Heart left ventricle (tissue), 16 donors: ENCODE results near the gene SKIC8. TPM values are rescaled to one million over a fixed set of nuclear protein-coding genes. Genes with fewer than 3 reads are reported as not detected.

ENCODE experiments used
- ATAC-seq, 4 donors: fragments of 200-7000 bp; cut with Tn5 transposase; one replicate each; pipeline ENCODE4 v1.9.1; 2020 to 2022; ENCODE audit warnings: moderate library complexity in 4 of 4, mild to moderate bottlenecking in 3 of 4, moderate number of reproducible peaks in 1 of 4
- DNase-seq, 5 donors: peaks; one replicate each; pipeline ENCODE4 v3.0.0-alpha.2; 2020
- H3K27ac ChIP-seq, 12 donors: fragments of 200-600 bp; sonication (generic) in 4 of 12; one replicate each; pipeline versions ENCODE4 v1.5.0 to v1.8.0; 2016 to 2022; ENCODE audit warnings: mild to moderate bottlenecking in 2 of 12
- H3K27me3 ChIP-seq, 9 donors: fragments of 200-600 bp; sonication (generic) in 2 of 9; one replicate each; pipeline versions ENCODE4 v1.5.1 to v1.8.0; 2016 to 2022; ENCODE audit warnings: mild to moderate bottlenecking in 3 of 9
- H3K36me3 ChIP-seq, 9 donors: fragments of 200-600 bp; sonication (generic) in 2 of 9; one replicate each; pipeline versions ENCODE4 v1.5.0 to v1.8.0; 2018 to 2022; ENCODE audit warnings: mild to moderate bottlenecking in 2 of 9
- H3K4me1 ChIP-seq, 12 donors: fragments of 200-600 bp; sonication (generic) in 4 of 12; one replicate each; pipeline versions ENCODE4 v1.5.0 to v1.8.0; 2016 to 2022; ENCODE audit warnings: mild to moderate bottlenecking in 3 of 12
- H3K4me3 ChIP-seq, 12 donors: fragments of 200-600 bp; sonication (generic) in 4 of 12; one replicate each; pipeline versions ENCODE4 v1.5.0 to v1.8.0; 2017 to 2022; ENCODE audit warnings: mild to moderate bottlenecking in 9 of 12, moderate library complexity in 4 of 12
- H3K9me3 ChIP-seq, 12 donors: fragments of 200-600 bp; sonication (generic) in 4 of 12; one replicate each; pipeline versions ENCODE4 v1.5.0 to v1.8.0; 2016 to 2022; ENCODE audit warnings: mild to moderate bottlenecking in 1 of 12
- CTCF ChIP-seq, 12 donors: fragments of 200-600 bp; sonication (generic) in 4 of 12; IDR thresholded peaks; one replicate each; pipeline versions ENCODE4 v1.5.0 to v1.8.0; 2018 to 2022; ENCODE audit warnings: antibody characterized with exemption in 12 of 12, mild to moderate bottlenecking in 5 of 12
- POLR2A ChIP-seq, 2 donors: fragments of 450-650 bp; IDR thresholded peaks; one replicate each; pipeline ENCODE4 v1.6.1; 2017; ENCODE audit warnings: antibody characterized with exemption in 2 of 2, mild to moderate bottlenecking in 2 of 2, moderate library complexity in 2 of 2
- WGBS, 4 donors: extraction: QIAGEN DNeasy Blood & Tissue Kit in 2 of 4; methylation state at CpG; one replicate each; pipeline versions ENCODE4 v1.1.5 to v1.1.7; 2013 to 2018; 5-methylcytosine and 5-hydroxymethylcytosine counted together
- intact Hi-C, 10 donors: fragments of 100-400 bp; cut with DNase I; formaldehyde crosslinking; loops; one replicate each; pipeline versions ENCODE4 v1.11.1 to v1.14.2; 2022
- polyA plus RNA-seq, 2 donors: library from polyadenylated mRNA; stranded (reverse); fragments of 200-250 nt; gene quantifications; one replicate each; pipeline ENCODE4 v1.2.3, GENCODE V29; 2013
- total RNA-seq, 9 donors: library from RNA; depleted of rRNA in 2 of 9; stranded (reverse); fragments of >200 nt in 2 of 9; fragmentation: NEBNext Ultra II Directional in 3 of 9; extraction: Animal tissue kit (Norgen Biotek cat#: 25700) in 3 of 9; gene quantifications; one replicate each; pipeline versions ENCODE4 v1.1.0 to v1.2.4, GENCODE V29; 2016 to 2023
- donor health status: ischemic (EF 13 %, LVEDD 7.1; RV severe dilation, severe dysfunction).
- donor health status: healthy with polysubstance abuse.
- donor health status: DM: no; HTN: yes; CAD: no.
- donor health status: DM: no; HTN: no; CAD: no.
- donor health status: ischemic (EF 25% LVEDD 6.9; RV normal size, moderate dysfunction).
- donor health status: ischemic (EF 25% LVEDD 5.7; RV mildly dilated, moderate dysfunction).
- donor health status: healthy.
- donor health status: DM: yes; HTN: yes; CAD: no.
- donor health status: ischemic (EF 35%, LVEDD 5.7; RV mildly dilated, moderate dysfunction).
- donor health status: nonischemic (EF 11% LVEDD 7.7; RV severe dilation, severe dysfunction).
- donor health status: DM: yes; HTN: yes; CAD: no.
- donor health status: PGD.
- donor health status: ischemic (EF 29% LVEDD 5.4; RV normal size, mild dysfunction).
- donor health status: nonischemic (EF 23%, LVEDD 6.1; RV moderate dilation, normal function).

Gene SKIC8
- total and polyA plus RNA-seq, 11 donors: 20.8 to 50.2 (median 28.2) TPM

DNA sequence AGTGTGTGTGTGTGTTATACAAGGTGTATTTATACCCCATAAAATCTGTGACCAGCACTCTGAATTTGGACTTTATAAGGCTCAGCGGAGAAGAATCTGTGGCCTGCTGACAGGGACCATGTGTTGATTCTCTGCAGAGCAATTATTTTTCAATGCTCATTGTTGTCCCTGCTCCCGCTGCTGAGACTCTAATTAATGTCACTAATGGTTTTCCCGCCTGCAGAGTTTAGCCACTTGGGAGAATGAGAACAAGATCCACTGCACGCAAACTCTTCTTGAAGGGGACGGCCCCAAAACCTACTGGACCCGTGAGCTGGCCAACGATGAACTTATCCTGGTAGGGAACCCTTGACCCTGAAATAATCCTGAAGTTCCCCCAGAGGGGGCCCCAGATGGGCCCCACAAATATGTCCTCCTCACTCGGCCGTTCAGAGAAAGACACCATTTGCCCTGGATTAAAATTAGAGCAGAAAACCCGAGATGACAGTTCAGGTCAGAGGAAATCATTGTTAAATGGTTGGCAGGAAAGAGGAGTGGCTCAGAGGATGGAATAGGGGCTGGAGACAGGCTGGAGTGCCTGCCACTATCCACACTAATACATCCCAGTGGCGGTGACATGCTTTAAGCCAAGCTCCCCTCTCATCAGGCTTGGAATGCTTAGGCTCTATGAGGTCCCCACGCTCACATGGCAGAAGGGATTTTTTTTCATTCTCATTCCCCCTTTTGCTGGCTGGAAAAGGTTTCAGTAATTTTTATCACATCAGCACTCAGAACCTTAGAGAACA, 44.1 kb upstream of the SKIC8 start:
- Histone ChIP-seq H3K36me3 (no peaks in the 10 kb centered on the region), H3K4me1 (peaks cover 0 to 19% (median 4%) of the 10 kb centered on the region in 12 donors), H3K27ac (no peak overlapping the region), H3K9me3 (no peaks in the 10 kb centered on the region), H3K4me3 (no peak overlapping the region), H3K27me3 (peaks cover 5 to 50% (median 33%) of the 10 kb centered on the region in 9 donors)
- WGBS, 4 donors: 57 to 67% (median 61%) methylated on average over 12 of the region's 12 CpGs
- DNase-seq (no peak), ATAC-seq (no peak)
- TF ChIP-seq CTCF (IDR thresholded peaks at IDR 0.05): no peak
- TF ChIP-seq POLR2A (IDR thresholded peaks at IDR 0.05): no peak
- intact Hi-C loops: no loop called here

DNA sequence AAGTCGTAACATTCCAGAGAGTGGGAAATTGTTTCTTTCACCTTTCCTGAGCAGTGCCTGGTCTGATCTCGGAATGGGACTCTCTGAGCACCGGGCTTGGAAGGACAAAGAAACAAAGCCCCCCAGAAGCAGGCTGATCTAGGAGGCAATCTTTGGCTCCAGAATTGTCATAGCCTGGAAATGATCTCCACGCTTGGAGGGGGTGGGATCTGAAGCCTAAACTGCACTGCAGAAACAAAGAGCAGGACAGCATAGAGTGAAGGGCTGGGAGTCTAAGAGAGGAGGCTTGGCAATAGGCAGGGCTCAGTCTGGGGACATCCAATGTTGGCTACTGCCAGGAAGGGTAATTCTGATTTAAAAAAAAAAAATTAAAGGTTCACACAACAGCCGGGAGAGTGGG, 42.6 kb upstream of the SKIC8 start:
- Histone ChIP-seq H3K9me3 (no peaks in the 10 kb centered on the region), H3K27me3 (peaks cover 5 to 61% (median 38%) of the 10 kb centered on the region in 9 donors), H3K27ac (no peak overlapping the region), H3K4me3 (no peak overlapping the region), H3K36me3 (no peaks in the 10 kb centered on the region), H3K4me1 (peaks cover 0 to 19% (median 4%) of the 10 kb centered on the region in 12 donors)
- TF ChIP-seq CTCF (IDR thresholded peaks at IDR 0.05) (no peak), POLR2A (IDR thresholded peaks at IDR 0.05) (no peak)
- DNase-seq: no peak
- 52 to 62% (median 58%) methylated on average over 5 of the region's 5 CpGs for WGBS, 4 donors
- intact Hi-C loops: no loop called here
- no peak for ATAC-seq

DNA sequence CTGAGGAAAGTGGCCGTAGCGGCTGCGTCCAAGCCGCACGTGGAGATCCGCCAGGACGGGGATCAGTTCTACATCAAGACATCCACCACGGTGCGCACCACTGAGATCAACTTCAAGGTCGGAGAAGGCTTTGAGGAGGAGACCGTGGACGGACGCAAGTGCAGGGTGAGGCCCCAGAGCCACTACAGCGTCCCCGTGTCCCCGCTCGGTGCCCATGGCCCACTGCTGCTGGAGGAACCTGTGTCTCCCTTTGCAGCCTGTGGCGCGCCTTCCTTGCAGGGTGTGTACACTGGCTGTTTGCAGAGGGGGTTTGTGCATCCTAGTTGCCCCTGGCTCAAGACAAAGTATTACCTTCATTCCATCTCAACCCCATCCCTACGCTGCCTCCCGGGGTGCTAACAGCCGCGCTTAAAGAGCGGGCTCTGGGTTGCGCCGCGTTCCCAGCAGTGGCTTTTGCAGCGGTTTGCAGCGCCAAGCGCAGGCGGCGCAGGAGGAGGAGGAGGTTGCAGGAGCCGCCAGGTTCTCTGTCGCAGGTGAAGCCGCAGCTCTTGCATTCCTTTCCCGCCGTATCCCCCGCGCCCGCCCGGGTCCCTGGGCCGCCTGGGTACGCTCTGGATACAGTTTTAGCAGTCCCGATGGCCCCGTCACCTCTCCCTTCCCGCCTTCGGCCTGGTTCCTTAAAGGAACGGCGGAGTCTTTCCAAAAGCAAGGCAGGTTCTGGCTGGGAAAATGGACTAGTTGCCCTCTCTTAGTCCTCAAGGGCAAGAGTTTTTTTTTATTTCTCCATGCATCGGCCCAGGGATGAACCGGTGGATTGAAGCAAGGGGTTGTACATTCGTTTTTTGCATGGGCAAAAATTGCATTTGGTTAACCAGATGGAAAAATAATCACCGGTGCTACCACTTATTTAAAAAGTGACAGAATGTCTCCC, 41.9 kb upstream of the SKIC8 start:
- DNase-seq (no peak), ATAC-seq (peak in 1 of 4 donors; percentile 30)
- intact Hi-C loops: no loop called here
- Histone ChIP-seq H3K9me3 (no peaks in the 10 kb centered on the region), H3K36me3 (no peaks in the 10 kb centered on the region), H3K4me3 (peak overlapping the region in 3 of 12 donors; percentile 2 to 21 (median 9)), H3K4me1 (peaks cover 0 to 19% (median 4%) of the 10 kb centered on the region in 12 donors), H3K27ac (no peak overlapping the region), H3K27me3 (peaks cover 5 to 63% (median 41%) of the 10 kb centered on the region in 9 donors)
- no peak for TF ChIP-seq CTCF (IDR thresholded peaks at IDR 0.05)
- TF ChIP-seq POLR2A (IDR thresholded peaks at IDR 0.05): no peak
- 7 to 15% (median 12%) methylated on average over 45 to 53 of the region's 53 CpGs for WGBS, 4 donors
